ENCODE results near the gene RAP1B. TPM values are rescaled to one million over a fixed set of nuclear protein-coding genes. Genes with fewer than 3 reads are reported as not detected.

The RAP1B gene
- total RNA-seq, 4 donors from 2014 or later, result 133 to 232 (median 193) TPM

DNA sequence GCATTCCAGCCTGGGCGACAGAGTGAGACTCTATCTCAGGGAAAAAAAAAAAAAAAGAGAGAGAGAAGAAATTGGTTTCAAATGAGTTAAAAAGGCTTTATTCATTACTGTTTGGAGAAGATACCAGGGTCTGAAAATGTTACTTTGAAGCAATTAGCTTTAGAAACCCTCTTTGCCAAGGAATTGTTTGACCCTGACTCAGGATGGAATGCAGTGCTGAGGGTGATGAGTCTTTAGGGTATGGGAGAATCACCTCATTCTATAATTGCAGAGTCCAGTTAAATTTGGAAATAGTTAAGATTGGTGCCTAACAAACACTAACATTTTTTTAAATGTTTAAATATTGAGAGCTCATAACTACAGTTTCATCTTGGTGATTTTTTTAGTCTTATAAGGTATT, 13.3 kb downstream of the RAP1B start:
- Histone ChIP-seq H3K4me1 (peaks cover 21 to 30% of the 10 kb centered on the region in 2 donors), H3K27ac (no peak overlapping the region), H3K36me3 (no peaks in the 10 kb centered on the region), H3K4me3 (replicated peaks in 1 of 3) (no peak overlapping the region), H3K27me3 (no peaks in the 10 kb centered on the region), H3K9me3 (no peaks in the 10 kb centered on the region)
- TF ChIP-seq, protein P1, sequence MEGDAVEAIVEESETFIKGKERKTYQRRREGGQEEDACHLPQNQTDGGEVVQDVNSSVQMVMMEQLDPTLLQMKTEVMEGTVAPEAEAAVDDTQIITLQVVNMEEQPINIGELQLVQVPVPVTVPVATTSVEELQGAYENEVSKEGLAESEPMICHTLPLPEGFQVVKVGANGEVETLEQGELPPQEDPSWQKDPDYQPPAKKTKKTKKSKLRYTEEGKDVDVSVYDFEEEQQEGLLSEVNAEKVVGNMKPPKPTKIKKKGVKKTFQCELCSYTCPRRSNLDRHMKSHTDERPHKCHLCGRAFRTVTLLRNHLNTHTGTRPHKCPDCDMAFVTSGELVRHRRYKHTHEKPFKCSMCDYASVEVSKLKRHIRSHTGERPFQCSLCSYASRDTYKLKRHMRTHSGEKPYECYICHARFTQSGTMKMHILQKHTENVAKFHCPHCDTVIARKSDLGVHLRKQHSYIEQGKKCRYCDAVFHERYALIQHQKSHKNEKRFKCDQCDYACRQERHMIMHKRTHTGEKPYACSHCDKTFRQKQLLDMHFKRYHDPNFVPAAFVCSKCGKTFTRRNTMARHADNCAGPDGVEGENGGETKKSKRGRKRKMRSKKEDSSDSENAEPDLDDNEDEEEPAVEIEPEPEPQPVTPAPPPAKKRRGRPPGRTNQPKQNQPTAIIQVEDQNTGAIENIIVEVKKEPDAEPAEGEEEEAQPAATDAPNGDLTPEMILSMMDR (IDR thresholded peaks at IDR 0.05), result no peak
- no peak for TF ChIP-seq POLR2A (IDR thresholded peaks at IDR 0.05)
- DNase-seq, result no peak
- intact Hi-C loops (cut with DNase I), result no loop called here
- 90 to 100% methylated on average over 1 of the region's 1 CpG for WGBS, 2 donors

DNA sequence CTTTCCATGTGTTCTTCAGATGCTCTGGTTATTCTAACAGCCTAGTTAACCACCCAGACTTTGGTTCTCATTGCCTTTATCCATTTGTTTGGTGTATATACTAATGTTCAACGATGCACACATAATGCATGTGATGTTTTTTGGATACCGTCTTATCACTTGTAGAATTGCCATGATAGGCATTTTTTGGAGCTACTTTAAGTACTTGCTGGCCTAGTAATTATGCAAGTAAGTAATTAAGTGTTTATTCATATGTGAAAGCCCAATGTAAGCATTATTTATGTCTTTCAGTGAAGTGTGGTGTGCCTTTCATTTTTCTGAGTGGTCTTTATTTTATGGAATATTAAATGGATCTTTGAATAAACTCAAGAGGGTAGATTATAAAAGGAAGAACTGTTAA, 14.2 kb downstream of the RAP1B start:
- intact Hi-C loops (cut with DNase I), result no loop called here
- no peaks in the 10 kb centered on the region for H3K27me3 ChIP-seq

DNA sequence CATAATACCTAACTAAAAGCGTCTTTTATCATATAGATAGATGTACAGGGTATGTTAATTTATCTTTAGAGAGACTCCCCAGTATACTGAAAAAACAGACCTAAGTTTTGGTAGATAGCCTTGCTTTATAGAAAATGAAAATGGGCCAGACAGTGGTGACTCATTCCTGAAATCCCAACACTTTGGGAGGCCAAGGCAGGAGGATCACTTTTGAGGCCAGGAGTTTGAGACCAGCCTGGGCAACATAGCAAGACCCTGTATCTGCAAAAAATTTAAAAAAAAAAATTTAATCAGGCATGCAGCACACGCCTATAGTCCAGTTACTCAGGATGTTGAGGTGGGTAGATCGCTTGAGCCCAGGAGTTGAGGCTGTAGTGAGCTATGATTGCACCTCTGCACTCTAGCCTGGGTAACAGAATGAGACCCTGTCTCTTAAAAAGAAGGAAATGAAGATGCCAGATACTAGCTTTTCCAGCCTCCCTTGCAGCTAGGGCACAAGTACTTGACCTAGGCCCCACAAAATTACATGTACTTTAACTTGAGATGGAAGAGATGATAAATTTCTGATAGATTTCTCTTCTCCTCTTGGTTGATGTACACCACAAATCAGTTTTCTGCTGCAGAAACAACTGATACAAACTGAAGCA, 17.1 kb downstream of the RAP1B start:
- H3K36me3 ChIP-seq, result no peaks in the 10 kb centered on the region
- TF ChIP-seq, protein P1 (IDR thresholded peaks at IDR 0.05), result no peak
- no peak for TF ChIP-seq POLR2A (IDR thresholded peaks at IDR 0.05)
- H3K27ac ChIP-seq, result no peak overlapping the region
- intact Hi-C loops (cut with DNase I), result no loop called here
- H3K4me3 ChIP-seq (replicated peaks in 1 of 3), result no peak overlapping the region
- H3K9me3 ChIP-seq, result no peaks in the 10 kb centered on the region
- H3K4me1 ChIP-seq, result peaks cover 20 to 37% of the 10 kb centered on the region in 2 donors
- WGBS, 2 donors, result 98 to 99% methylated on average over 3 of the region's 3 CpGs
- no peak for DNase-seq
- no peaks in the 10 kb centered on the region for H3K27me3 ChIP-seq

More for the DNA sequence above, 14.2 kb downstream of the RAP1B start:
- WGBS, 2 donors, result 94 to 97% methylated on average over 2 of the region's 2 CpGs
- no peak for DNase-seq
- Histone ChIP-seq H3K36me3 (no peaks in the 10 kb centered on the region), H3K27ac (no peak overlapping the region), H3K9me3 (no peaks in the 10 kb centered on the region), H3K4me1 (peaks cover 15 to 32% of the 10 kb centered on the region in 2 donors), H3K4me3 (replicated peaks in 1 of 3) (no peak overlapping the region)
- TF ChIP-seq, protein P1 (IDR thresholded peaks at IDR 0.05), result no peak
- TF ChIP-seq POLR2A (IDR thresholded peaks at IDR 0.05), result no peak

DNA sequence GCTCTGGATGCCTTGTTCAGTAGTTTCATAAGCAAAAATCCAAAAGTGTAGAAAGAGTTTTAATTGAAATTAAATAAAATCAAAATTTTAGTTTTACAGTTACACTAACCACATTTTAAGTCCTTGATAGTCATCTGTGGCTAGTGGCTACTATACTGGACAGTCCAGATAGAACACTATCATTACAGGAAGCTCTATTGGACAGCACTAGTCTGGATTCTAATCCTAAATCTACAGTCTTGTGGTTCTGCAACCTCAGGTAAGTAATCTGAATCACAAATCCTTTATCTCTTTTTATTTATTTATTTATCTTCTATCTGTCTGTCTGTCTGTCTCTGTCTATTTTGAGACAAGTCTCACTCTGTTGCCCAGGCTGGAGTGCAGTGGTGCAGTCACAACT, 18.0 kb downstream of the RAP1B start:
- no peak for DNase-seq
- no peaks in the 10 kb centered on the region for H3K27me3 ChIP-seq
- peaks cover 16 to 40% of the 10 kb centered on the region in 2 donors for H3K4me1 ChIP-seq
- TF ChIP-seq POLR2A (IDR thresholded peaks at IDR 0.05), result no peak
- TF ChIP-seq, protein P1 (IDR thresholded peaks at IDR 0.05), result no peak
- intact Hi-C loops (cut with DNase I), result no loop called here
- H3K9me3 ChIP-seq, result no peaks in the 10 kb centered on the region
- no peak overlapping the region for H3K4me3 ChIP-seq (replicated peaks in 1 of 3)
- H3K36me3 ChIP-seq, result no peaks in the 10 kb centered on the region
- H3K27ac ChIP-seq, result no peak overlapping the region

DNA sequence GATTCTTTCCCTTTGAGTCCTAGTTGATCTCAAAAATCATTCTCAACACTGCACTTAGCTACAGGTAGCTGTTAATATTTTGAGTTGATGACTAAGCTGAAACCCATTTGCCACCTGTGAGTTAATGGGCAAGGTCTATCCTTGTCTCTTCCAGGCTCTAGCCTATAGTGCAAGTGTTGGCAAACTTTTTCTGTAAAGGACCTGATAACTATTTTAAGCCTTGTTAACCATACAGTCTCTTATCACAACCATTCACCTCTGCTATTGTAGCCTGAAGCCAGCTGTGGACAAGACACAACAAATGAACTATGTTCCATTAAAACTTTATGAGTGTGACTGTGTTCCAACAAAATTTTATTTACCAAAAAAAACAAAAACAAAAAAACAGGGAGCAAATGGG, 19.4 kb downstream of the RAP1B start:
- H3K4me3 ChIP-seq (replicated peaks in 1 of 3), result no peak overlapping the region
- TF ChIP-seq, protein P1 (IDR thresholded peaks at IDR 0.05), result no peak
- no peak for TF ChIP-seq POLR2A (IDR thresholded peaks at IDR 0.05)
- DNase-seq, result no peak
- no peaks in the 10 kb centered on the region for H3K36me3 ChIP-seq
- H3K4me1 ChIP-seq, result peaks cover 30 to 51% of the 10 kb centered on the region in 2 donors
- intact Hi-C loops (cut with DNase I), result no loop called here
- no peaks in the 10 kb centered on the region for H3K9me3 ChIP-seq
- peak overlapping the region in 2 of 3 donors; percentile 10 to 45 for H3K27ac ChIP-seq
- no peaks in the 10 kb centered on the region for H3K27me3 ChIP-seq

All from thyroid gland (tissue), 4 donors.